HG02970 (cell line): ENCODE data around the gene SPOCD1.
"Not testable (repeated sequence)": the region's sequence is repeated elsewhere in the genome, so short reads cannot be mapped to it uniquely, and the experiment has no call there.

Source experiments
- ATAC-seq: cut with Tn5 transposase; IDR thresholded peaks from one replicate; pipeline ENCODE4 v1.9.1; 2021; ENCODE audit warnings: mild to moderate bottlenecking, moderate library complexity, moderate number of reproducible peaks; ENCODE audit not compliant: unreplicated experiment, low FRiP score

Gene SPOCD1

GRCh38 chr1:31830511-31830910, 14.7 kb upstream of the SPOCD1 start:
- ATAC-seq = no peak

GRCh38 chr1:31830065-31830464, 14.2 kb upstream of the SPOCD1 start:
- ATAC-seq = no peak

- ATAC-seq = no peak
Measured at GRCh38 chr1:31828926-31829690, 13.3 kb upstream of the SPOCD1 start.

GRCh38 chr1:31828341-31828740, 12.5 kb upstream of the SPOCD1 start:
- ATAC-seq = no peak

GRCh38 chr1:31823780-31824179, 8.0 kb upstream of the SPOCD1 start:
- ATAC-seq = no peak

- ATAC-seq = no peak
Measured at GRCh38 chr1:31822766-31823165, 6.9 kb upstream of the SPOCD1 start.

- ATAC-seq = not testable (repeated sequence)
Measured at GRCh38 chr1:31820196-31820595, 4.4 kb upstream of the SPOCD1 start.

- ATAC-seq = no peak
Measured at GRCh38 chr1:31818206-31818605, 2.4 kb upstream of the SPOCD1 start.

- not testable (repeated sequence) for ATAC-seq
Measured at GRCh38 chr1:31816947-31817346, 1.1 kb upstream of the SPOCD1 start.

- ATAC-seq = not testable (repeated sequence)
Measured at GRCh38 chr1:31816501-31816900, 679 bp upstream of the SPOCD1 start.

GRCh38 chr1:31815307-31815645, 546 bp downstream of the SPOCD1 start:
- no peak for ATAC-seq

- no peak for ATAC-seq
Measured at GRCh38 chr1:31814631-31815306, 1.1 kb downstream of the SPOCD1 start.

- ATAC-seq = no peak
Measured at GRCh38 chr1:31814041-31814511, 1.7 kb downstream of the SPOCD1 start.

GRCh38 chr1:31812158-31812829, 3.5 kb downstream of the SPOCD1 start:
- ATAC-seq = no peak

- ATAC-seq = no peak
Measured at GRCh38 chr1:31811605-31812004, 4.2 kb downstream of the SPOCD1 start.

- no peak for ATAC-seq
Measured at GRCh38 chr1:31809698-31810097, 6.1 kb downstream of the SPOCD1 start.

GRCh38 chr1:31807273-31808048, 8.4 kb downstream of the SPOCD1 start:
- no peak for ATAC-seq

GRCh38 chr1:31805318-31805717, 10.5 kb downstream of the SPOCD1 start:
- no peak for ATAC-seq

- no peak for ATAC-seq
Measured at GRCh38 chr1:31804098-31804497, 11.7 kb downstream of the SPOCD1 start.

GRCh38 chr1:31803610-31804009, 12.2 kb downstream of the SPOCD1 start:
- no peak for ATAC-seq
